ENCODE data around the gene ADAM19.
A peak's percentile ranks its signal among the peaks of the same experiment; 100 is the strongest.

The ADAM19 gene, protein sequence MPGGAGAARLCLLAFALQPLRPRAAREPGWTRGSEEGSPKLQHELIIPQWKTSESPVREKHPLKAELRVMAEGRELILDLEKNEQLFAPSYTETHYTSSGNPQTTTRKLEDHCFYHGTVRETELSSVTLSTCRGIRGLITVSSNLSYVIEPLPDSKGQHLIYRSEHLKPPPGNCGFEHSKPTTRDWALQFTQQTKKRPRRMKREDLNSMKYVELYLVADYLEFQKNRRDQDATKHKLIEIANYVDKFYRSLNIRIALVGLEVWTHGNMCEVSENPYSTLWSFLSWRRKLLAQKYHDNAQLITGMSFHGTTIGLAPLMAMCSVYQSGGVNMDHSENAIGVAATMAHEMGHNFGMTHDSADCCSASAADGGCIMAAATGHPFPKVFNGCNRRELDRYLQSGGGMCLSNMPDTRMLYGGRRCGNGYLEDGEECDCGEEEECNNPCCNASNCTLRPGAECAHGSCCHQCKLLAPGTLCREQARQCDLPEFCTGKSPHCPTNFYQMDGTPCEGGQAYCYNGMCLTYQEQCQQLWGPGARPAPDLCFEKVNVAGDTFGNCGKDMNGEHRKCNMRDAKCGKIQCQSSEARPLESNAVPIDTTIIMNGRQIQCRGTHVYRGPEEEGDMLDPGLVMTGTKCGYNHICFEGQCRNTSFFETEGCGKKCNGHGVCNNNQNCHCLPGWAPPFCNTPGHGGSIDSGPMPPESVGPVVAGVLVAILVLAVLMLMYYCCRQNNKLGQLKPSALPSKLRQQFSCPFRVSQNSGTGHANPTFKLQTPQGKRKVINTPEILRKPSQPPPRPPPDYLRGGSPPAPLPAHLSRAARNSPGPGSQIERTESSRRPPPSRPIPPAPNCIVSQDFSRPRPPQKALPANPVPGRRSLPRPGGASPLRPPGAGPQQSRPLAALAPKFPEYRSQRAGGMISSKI

GRCh38 chr5:157575381-157576020 lies at the start of gene ADAM19:
Gene ADAM19, minus strand, starts transcription at chr5:157575775. Its CDS starts 79 bp downstream, at chr5:157575696.
- peaks cover 6% of the 10 kb centered on the region for H3K27me3 Mint-ChIP-seq

GRCh38 chr5:157624144-157624543 lies 48.6 kb upstream of the ADAM19 start:
- Mint-ChIP-seq H3K27ac (no peak overlapping the region), H3K27me3 (peaks cover 1% of the 10 kb centered on the region), H3K9me3 (peaks cover 5% of the 10 kb centered on the region), H3K36me3 (no peaks in the 10 kb centered on the region), H3K4me3 (no peak overlapping the region), H3K4me1 (no peaks in the 10 kb centered on the region)

More at GRCh38 chr5:157575381-157576020, at the start of gene ADAM19:
- Mint-ChIP-seq H3K27ac (peak within 1 kb of the TSS; percentile 87), H3K36me3 (no peaks in the 10 kb centered on the region), H3K9me3 (no peaks in the 10 kb centered on the region), H3K4me1 (peaks cover 33% of the 10 kb centered on the region), H3K4me3 (peak within 1 kb of the TSS; percentile 99)

GRCh38 chr5:157620776-157621175 lies 45.2 kb upstream of the ADAM19 start:
- Mint-ChIP-seq H3K36me3 (no peaks in the 10 kb centered on the region), H3K27ac (no peak overlapping the region), H3K27me3 (peaks cover 1% of the 10 kb centered on the region), H3K4me3 (no peak overlapping the region), H3K4me1 (no peaks in the 10 kb centered on the region), H3K9me3 (peaks cover 5% of the 10 kb centered on the region)

DNA sequence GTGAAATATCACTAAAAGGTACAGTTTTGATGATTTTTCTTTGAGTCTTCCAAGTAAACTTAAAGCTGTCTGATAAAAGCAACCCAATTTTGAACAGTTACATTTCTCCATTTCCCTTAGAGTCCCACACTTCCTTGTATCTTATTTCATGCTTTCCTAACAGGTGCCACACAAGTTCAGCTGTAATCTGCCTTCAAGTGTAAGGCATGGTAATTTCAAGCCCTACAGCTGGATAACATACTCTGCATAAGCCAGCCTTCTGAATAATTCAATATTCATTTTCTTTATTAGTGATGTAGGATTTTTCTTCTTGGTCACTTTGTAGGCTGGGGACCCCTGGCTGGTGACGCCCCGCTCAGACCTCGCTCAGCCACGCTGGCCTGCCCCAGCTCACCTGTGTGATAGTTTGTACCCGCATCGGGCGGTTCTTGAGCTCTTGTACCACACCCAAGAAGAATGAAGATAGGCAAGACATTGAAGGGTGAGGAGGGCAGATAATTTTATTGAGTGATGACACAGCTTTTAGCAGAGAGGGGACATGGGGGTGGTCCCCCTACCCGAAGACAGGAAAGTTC lies 42.7 kb upstream of the ADAM19 start:
- H3K4me1 Mint-ChIP-seq, result peaks cover 12% of the 10 kb centered on the region
- H3K27ac Mint-ChIP-seq, result no peak overlapping the region
- no peaks in the 10 kb centered on the region for H3K36me3 Mint-ChIP-seq
- no peak overlapping the region for H3K4me3 Mint-ChIP-seq
- peaks cover 5% of the 10 kb centered on the region for H3K9me3 Mint-ChIP-seq
- H3K27me3 Mint-ChIP-seq, result no peaks in the 10 kb centered on the region

- Mint-ChIP-seq H3K4me1 (peaks cover 12% of the 10 kb centered on the region), H3K9me3 (peaks cover 3% of the 10 kb centered on the region), H3K4me3 (no peak overlapping the region), H3K27me3 (no peaks in the 10 kb centered on the region), H3K27ac (no peak overlapping the region), H3K36me3 (no peaks in the 10 kb centered on the region)
Measured at GRCh38 chr5:157616785-157617184, 41.2 kb upstream of the ADAM19 start.

- H3K4me3 Mint-ChIP-seq, result no peak overlapping the region
Measured at GRCh38 chr5:157613385-157614245, 38.0 kb upstream of the ADAM19 start.

GRCh38 chr5:157612581-157612980 lies 37.0 kb upstream of the ADAM19 start:
- Mint-ChIP-seq H3K36me3 (no peaks in the 10 kb centered on the region), H3K4me1 (peaks cover 37% of the 10 kb centered on the region), H3K27ac (no peak overlapping the region), H3K4me3 (no peak overlapping the region), H3K27me3 (no peaks in the 10 kb centered on the region), H3K9me3 (no peaks in the 10 kb centered on the region)

More at GRCh38 chr5:157613385-157614245, 38.0 kb upstream of the ADAM19 start:
- Mint-ChIP-seq H3K27me3 (no peaks in the 10 kb centered on the region), H3K27ac (no peak overlapping the region), H3K9me3 (no peaks in the 10 kb centered on the region), H3K36me3 (no peaks in the 10 kb centered on the region), H3K4me1 (peaks cover 27% of the 10 kb centered on the region)

DNA sequence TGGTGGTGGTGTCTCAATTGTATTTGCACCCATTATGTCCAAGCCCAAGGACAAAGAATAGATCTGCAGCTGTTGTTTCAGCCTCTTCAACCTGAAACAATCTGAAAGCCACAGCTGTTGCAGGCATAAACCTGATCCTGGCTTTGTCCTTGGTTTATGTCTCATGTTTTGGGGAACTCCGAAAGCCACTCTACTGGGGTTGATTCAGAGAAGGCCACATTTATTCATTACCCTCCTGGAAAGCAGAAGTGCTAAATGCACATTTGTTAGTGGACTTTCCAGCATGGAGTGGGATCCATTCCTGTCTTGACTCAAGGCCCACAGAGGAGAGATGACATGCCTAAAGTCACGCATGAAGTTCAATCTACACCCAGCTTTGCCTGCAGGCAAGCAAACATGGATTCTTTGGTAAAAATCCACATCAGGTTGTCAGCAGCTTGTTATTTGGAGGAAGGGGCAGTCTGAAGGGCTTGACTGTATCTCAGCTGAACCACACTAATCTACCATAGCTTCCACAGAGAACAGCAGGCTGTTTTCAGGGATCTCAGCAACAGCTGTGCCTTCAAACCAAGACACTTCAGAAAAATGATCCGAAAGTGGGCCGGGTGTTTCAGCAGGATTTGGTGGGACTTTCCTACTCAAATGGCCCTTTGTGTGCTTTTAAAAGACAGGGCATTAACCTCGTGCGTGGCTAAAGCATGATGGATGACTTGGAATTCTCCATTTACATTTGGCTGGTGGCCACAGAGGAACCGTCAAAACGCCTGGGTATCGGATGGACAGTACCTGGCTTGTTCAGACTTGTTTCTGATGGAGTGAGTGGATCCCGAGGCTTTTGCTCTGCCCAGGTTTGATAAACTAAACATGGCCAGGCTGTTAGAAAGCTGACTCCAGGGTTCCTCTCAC lies 36.2 kb upstream of the ADAM19 start:
- no peak overlapping the region for H3K27ac Mint-ChIP-seq
- no peak overlapping the region for H3K4me3 Mint-ChIP-seq
- no peaks in the 10 kb centered on the region for H3K36me3 Mint-ChIP-seq
- peaks cover 44% of the 10 kb centered on the region for H3K4me1 Mint-ChIP-seq
- no peaks in the 10 kb centered on the region for H3K27me3 Mint-ChIP-seq
- no peaks in the 10 kb centered on the region for H3K9me3 Mint-ChIP-seq

DNA sequence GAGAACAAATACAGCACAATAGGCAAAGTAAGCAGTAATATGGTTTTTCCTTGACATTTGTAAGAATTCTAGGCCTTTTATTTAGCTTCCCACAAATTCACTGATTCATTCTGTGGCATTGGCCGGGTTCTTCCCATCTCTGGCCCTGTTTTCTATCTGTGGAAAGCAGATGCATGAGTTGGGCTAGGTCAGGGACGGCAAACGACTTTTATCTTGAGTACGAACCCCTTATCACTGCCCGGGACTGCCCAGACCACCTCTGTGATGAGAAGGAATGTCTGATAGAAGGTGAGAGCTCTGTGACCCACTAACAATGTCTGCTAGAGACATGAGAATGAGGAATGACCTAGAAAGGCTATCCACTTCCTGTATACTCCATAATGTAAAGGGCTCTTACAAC lies 35.4 kb upstream of the ADAM19 start:
- Mint-ChIP-seq H3K4me3 (no peak overlapping the region), H3K27ac (no peak overlapping the region), H3K4me1 (peaks cover 48% of the 10 kb centered on the region), H3K36me3 (no peaks in the 10 kb centered on the region), H3K9me3 (no peaks in the 10 kb centered on the region), H3K27me3 (no peaks in the 10 kb centered on the region)

DNA sequence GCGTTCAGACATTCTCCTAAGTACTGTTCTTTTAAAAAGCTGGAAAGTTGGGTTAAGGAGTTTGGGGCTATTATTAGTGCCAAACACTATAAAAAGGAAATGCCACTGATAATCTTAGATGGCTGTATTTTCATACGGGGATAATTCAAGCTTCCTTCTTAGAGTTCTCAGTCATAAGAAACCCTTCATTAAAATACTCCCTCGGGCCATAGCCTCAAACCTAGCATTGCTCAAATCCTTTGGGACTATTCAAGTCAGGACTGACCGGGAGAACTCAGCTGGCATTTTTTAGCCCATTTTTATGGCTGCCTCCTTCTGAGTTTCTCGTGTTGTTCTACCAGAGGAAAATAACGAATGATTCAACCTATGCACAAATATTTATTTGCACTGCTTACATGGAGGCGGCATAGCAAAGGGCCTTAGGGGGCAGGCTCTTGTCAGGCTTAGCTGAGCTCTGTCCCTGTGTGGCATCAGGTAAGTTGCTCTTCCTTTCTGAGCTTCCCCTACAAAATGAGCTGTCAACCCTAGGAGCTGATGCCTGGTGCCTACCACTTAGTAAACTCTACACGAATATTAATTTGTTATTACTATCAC lies 33.5 kb upstream of the ADAM19 start:
- peaks cover 54% of the 10 kb centered on the region for H3K4me1 Mint-ChIP-seq
- H3K9me3 Mint-ChIP-seq, result no peaks in the 10 kb centered on the region
- H3K27ac Mint-ChIP-seq, result no peak overlapping the region
- H3K27me3 Mint-ChIP-seq, result no peaks in the 10 kb centered on the region
- H3K36me3 Mint-ChIP-seq, result no peaks in the 10 kb centered on the region
- H3K4me3 Mint-ChIP-seq, result no peak overlapping the region

GRCh38 chr5:157607371-157608161 lies 32.0 kb upstream of the ADAM19 start:
- peak overlapping the region; percentile 53 for H3K4me3 Mint-ChIP-seq
- H3K27me3 Mint-ChIP-seq, result no peaks in the 10 kb centered on the region
- no peaks in the 10 kb centered on the region for H3K9me3 Mint-ChIP-seq
- H3K27ac Mint-ChIP-seq, result peak overlapping the region; percentile 86
- H3K4me1 Mint-ChIP-seq, result peaks cover 62% of the 10 kb centered on the region
- no peaks in the 10 kb centered on the region for H3K36me3 Mint-ChIP-seq

DNA sequence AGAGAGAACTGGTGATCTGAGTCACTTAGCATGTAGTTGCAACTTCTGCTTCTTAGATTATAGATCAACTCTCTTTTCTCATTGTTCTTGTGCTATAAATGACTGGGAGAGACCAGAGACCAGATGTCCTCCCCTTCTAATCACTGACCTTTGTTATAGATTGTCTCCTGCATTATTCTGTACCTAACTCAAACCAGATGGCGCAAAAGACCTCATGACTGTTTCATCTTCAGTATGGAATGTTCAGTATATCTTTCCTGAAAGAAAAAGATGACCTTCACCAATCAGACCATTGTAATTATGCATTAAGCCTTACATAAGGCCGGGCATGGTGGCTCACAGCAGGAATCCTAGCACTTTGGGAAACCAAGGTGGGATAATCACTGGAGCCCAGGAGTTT lies 30.5 kb upstream of the ADAM19 start:
- Mint-ChIP-seq H3K4me1 (peaks cover 65% of the 10 kb centered on the region), H3K4me3 (no peak overlapping the region), H3K27me3 (no peaks in the 10 kb centered on the region), H3K27ac (peak overlapping the region; percentile 55), H3K9me3 (no peaks in the 10 kb centered on the region), H3K36me3 (no peaks in the 10 kb centered on the region)
